ENCODE measurements around the gene FNBP1.

The FNBP1 gene

GRCh38 chr9:130042885-130043653 lies at the start of gene FNBP1:
Gene FNBP1, minus strand, starts transcription at chr9:130043189. Its CDS starts 214 bp downstream, at chr9:130042975.
- peak; percentile 87 for DNase-seq

- DNase-seq, result no peak
These were observed 47.9 kb upstream of the FNBP1 start for GRCh38 chr9:130090915-130091314.

GRCh38 chr9:130089141-130089540 lies 46.2 kb upstream of the FNBP1 start:
- no peak for DNase-seq

GRCh38 chr9:130088051-130088450 lies 45.1 kb upstream of the FNBP1 start:
- DNase-seq, result no peak

GRCh38 chr9:130084337-130084736 lies 41.3 kb upstream of the FNBP1 start:
- DNase-seq, result no peak

- DNase-seq, result no peak
These were observed 35.6 kb upstream of the FNBP1 start for GRCh38 chr9:130078547-130078946.

GRCh38 chr9:130073373-130073772 lies 30.4 kb upstream of the FNBP1 start:
- DNase-seq, result no peak

- no peak for DNase-seq
These were observed 29.7 kb upstream of the FNBP1 start for GRCh38 chr9:130072515-130073235.

GRCh38 chr9:130069048-130069447 lies 26.1 kb upstream of the FNBP1 start:
- DNase-seq, result no peak

- DNase-seq, result no peak
These were observed 21.6 kb upstream of the FNBP1 start for GRCh38 chr9:130064621-130065020.

GRCh38 chr9:130062750-130063149 lies 19.8 kb upstream of the FNBP1 start:
- no peak for DNase-seq

GRCh38 chr9:130060296-130060695 lies 17.3 kb upstream of the FNBP1 start:
- no peak for DNase-seq

GRCh38 chr9:130058887-130059286 lies 15.9 kb upstream of the FNBP1 start:
- no peak for DNase-seq

- no peak for DNase-seq
These were observed 15.2 kb upstream of the FNBP1 start for GRCh38 chr9:130058154-130058553.

- DNase-seq, result no peak
These were observed 11.8 kb upstream of the FNBP1 start for GRCh38 chr9:130054820-130055219.

GRCh38 chr9:130054325-130054786 lies 11.4 kb upstream of the FNBP1 start:
- DNase-seq, result no peak

GRCh38 chr9:130053504-130054324 lies 10.7 kb upstream of the FNBP1 start, which contains the start of gene GPR107:
Gene GPR107, plus strand, starts transcription at chr9:130053906. Its CDS starts 27 bp downstream, at chr9:130053933.
- peak; percentile 80 for DNase-seq

GRCh38 chr9:130053109-130053503 lies 10.1 kb upstream of the FNBP1 start:
- no peak for DNase-seq

- no peak for DNase-seq
These were observed 8.9 kb upstream of the FNBP1 start for GRCh38 chr9:130051855-130052254.

- no peak for DNase-seq
These were observed 7.5 kb upstream of the FNBP1 start for GRCh38 chr9:130050462-130050861.

GRCh38 chr9:130049431-130050210 lies 6.6 kb upstream of the FNBP1 start:
- no peak for DNase-seq

GRCh38 chr9:130045725-130046450 lies 2.9 kb upstream of the FNBP1 start:
- no peak for DNase-seq
